EH (cell line): ENCODE measurements around the gene LIN28A.

ENCODE experiments used
- DNase-seq: peaks from one replicate; pipeline ENCODE4 v3.0.0-alpha.2; 2015; ENCODE audit warnings: low read depth

LIN28A gene

DNA sequence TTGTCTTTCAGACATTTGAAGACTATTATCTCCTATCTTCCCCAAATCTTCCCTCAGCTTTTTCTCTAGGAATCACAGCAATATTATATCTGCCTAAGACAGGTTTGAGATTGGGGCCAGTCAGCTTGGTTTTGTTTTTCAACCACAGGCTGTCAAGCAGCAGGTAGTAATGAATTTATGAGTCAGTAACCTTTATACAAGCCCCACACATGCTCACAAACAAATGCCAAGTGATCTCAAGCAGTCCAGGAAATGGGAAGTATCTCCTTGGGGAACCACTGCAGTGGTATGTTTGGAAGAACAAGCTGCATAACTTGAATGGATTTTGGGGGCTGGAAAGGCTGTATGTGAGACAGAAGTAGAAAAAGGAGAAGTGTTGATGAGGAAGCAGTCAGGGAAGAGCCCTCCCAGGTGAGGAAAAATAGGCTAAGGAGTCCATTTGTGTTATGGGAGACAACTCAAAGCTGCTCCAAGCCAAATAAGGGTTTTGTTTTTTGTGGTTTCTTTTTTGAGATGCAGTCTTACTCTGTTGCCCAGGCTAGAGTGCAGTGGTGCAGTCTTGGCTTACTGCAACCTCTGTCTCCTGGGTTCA is 23.6 kb downstream of the LIN28A start:
- DNase-seq, result no peak

DNA sequence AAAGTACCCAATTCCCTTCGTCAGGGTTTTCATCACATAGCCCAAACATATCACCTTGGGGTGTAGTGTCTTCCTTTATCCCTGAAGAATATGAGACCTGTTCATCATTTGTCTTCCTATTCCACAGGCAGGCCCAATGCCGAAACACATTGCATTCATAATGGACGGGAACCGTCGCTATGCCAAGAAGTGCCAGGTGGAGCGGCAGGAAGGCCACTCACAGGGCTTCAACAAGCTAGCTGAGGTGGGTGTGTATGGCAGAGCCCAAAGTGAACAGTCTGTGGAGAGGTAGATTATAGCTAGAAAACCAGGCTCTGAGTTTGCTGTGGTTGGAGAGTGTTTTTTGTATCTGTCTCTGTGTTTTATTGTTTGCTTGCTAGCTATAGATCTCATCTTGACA is 27.4 kb downstream of the LIN28A start:
- DNase-seq, result no peak

DNA sequence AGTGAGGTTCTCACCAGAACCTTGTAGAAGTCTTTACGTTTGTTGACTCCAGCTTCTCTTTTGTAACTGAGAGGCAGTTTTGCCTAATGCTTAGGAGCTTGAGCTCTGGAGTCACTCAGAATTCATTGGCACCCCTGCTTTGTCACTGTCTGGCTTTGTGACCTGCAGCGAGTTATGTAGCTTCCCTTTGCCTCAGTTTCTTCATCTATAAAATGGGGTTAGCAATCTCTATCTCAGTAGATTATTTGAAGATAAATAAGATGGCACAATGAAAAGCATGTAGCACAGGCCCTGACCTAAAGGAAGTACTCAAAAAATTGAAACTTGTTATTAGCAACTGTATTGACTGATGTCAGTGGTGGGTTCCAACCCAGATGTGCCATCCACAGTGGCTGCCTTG is 29.6 kb downstream of the LIN28A start:
- no peak for DNase-seq

DNA sequence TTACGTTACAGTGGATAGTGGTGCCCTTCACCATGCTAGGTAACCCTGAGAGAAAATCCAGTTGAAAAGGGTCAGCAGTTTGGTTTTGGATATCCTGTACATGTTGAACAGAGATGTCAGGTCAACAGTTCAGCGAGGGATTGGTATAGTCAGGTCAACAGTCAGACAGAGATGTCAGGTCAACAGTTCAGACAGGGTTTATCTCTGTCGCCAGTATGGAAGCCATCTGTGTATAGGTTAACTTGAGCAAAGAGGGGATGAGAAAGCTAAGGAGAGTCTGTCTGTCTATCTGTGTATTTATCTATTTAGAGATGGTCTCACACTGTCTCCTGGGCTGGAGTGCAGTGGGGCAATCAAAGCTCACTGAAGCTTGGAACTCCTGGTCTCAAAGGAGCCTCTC is 39.3 kb downstream of the LIN28A start:
- no peak for DNase-seq

DNA sequence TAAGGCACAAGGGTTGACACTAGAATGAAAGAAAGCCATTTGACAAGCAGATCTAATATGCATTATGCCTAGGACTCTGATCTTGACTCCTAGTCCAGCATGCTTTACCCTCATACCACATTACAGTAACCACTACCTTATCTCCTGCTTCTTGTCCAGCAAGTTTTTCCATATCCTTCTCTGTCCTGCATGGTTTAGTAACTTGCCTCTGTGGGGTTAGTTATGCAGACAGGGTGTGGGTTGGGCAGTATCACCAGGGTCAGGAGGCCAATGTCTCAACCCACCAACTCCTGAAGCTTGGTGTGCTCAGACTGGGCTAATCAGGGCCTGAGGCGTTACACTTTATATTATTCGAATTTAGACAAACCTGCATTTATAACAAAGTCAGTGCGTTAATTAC is 40.3 kb downstream of the LIN28A start:
- DNase-seq, result no peak

DNA sequence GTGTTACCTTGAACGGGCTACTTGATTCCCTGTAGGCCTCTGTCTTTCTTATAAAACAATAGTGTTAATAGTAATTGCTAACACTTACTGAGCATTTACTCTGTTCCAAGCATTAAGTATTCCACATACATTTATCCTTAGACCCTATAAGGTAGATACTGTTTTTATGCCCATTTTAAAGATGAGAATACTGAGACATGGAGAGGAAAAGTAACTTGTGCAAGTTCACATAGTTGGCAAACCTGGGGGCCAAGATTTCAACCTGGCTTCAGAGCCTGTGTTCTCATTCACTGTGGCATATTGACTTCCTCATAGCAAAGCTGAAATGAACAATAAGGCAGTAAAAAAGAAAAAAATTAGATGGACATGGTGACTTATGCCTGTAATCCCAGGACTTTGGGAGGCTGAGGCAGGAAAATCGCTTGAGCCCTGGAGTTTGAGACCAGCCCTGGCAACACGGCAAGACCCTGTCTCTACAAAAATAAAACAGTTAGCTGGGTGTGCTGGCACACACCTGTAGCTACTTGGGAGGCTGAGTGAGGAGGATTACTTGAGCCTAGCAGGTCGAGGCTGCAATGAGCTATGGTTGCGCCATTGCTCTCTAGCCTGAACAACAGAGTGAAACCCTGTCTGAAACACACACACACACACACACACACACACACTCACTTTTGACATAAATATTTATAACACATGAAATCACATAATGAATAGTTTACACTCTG is 42.0 kb downstream of the LIN28A start:
- DNase-seq, result no peak

DNA sequence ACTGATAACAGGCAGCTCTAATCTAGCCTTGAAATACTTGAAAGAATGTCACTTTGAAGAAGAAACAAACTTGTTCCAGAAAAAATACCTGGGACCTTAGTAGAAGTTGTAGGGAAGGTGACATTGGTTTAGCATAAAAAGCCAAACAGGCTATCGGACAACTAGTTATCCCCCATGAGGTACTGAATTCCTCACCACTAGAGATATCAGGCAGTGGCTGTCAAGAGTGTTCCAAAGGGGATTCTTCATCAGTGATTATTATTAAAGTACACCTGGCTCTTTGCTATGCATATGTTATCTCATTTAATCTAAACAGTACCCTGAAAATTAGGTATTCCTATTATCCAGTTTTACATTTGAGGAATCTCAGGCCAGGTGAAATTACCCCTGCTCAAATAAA is 48.5 kb downstream of the LIN28A start:
- DNase-seq, result no peak

DNA sequence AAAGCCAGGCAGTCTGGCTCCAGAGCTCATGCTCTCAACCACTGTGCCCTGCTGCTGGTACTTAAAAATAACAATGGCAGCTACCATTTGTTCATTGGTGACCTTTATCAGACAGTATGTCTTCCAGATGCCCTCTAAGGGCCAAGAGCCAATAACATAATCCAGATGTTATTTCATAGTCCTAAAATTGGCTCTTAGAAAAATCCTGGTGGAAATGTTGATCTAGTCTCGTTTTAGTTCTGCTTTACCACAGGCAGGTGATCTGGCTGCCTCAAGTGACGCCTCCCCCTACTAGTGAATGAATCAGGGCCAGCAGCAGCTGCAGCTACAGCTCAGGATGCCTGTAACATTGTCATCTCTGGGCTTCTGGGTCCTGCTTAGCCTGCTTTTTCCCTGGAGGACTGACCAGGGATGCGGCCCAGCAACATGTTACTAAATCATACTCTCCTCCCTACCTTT is 49.0 kb downstream of the LIN28A start:
- no peak for DNase-seq

DNA sequence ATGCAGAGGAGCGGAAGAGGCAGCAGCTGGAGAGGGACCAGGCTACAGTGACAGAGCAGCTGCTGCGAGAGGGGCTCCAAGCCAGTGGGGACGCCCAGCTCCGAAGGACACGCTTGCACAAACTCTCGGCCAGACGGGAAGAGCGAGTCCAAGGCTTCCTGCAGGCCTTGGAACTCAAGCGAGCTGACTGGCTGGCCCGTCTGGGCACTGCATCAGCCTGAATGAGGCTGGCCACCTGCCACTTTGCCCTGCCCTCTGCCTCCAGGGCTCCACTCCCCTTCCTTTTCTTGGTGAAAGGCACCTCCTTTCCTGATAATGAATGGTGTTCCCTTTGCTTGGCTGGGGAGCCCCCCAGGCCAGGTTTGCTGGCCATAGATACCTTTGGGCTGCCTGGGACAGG is 58.3 kb downstream of the LIN28A start:
- no peak for DNase-seq

DNA sequence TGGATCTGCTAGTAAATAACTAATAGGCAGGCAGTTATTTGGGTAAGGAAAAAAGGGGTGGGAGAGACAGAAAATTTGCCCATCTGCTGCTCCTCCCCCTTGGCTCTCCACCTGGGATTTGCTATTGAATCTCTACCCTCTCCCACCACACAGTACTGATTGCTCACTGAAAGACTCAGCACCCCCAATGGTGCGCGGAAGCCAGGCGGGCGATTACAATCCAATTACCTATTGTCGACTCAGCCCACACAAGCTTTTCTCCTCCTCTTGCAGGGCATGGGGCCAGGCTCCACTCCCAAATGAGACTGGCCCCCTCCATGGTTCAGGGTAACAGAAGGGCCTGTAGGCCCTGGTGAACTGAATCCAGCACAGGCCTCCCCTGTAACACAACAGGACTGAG is 58.9 kb downstream of the LIN28A start:
- DNase-seq, result no peak

DNA sequence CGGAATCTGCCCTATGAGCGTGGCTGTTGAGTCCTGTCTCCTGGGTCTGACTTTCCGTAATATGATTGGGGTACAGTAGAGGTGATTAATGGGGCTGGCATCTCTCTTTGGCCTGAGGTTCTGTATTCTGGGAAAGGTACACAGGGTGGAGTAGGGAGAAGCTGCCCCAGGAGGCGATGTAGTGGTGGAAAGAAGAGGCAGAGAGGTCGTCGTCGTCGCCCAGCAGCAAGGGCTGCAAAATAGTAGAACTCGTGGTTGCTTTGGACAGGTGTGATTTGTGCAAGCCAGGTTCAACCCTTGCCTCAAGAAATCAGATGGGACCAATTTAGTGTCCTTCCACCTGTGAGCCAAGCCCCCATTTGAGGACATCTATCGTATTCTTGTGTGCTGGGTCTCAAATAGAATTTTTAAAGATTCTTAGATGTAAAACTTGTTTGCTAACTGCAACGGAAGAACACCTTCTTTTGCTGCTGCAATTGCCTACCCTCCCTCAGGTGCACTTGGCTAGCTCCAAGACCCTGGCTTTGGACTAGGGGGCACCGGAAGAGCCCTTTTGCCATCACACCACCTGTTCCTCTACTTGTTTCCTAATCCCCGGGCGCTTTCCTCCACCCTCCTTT is 60.4 kb downstream of the LIN28A start:
- no peak for DNase-seq

DNA sequence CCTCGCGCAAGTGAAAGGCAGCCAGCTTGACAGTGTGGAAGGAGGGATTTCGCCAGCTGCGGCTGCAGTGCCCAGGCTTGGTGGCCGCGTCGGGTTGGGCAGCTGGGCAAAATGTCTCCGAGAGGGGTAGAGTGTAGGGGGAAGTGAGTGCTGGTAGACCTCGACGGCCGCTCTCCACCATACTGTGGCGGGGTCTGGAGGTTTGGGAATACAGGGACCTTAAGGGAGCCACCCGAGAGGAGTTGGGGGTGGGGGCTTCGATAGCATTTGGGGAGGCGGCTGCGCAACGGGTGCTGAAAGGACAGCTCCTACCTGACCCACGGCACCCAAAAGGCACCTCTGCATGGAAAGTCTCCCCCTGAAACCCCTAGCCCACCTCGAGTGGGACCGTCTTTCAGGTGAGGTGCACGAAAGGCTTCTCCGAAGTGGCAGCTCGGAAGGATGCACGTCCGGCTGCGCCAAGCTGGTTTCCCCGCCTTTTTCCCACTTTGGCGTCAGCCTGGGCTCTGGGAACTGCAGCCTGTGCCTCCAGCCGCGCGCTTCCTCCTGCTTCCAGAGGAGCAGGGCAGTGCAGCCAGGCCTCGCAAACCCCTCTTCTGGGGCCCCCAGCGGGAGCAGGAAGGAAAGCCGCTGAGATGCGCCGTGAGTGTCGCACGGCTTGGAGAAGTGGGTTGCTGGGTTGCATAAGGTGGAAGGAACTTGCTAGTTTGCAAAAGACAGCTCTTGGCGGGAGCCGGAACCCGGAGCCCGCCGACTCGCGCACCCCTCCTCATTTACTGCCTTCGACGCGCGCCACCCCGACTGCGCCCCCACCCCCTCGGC is 61.1 kb downstream of the LIN28A start:
- DNase-seq, result peak; percentile 82

DNA sequence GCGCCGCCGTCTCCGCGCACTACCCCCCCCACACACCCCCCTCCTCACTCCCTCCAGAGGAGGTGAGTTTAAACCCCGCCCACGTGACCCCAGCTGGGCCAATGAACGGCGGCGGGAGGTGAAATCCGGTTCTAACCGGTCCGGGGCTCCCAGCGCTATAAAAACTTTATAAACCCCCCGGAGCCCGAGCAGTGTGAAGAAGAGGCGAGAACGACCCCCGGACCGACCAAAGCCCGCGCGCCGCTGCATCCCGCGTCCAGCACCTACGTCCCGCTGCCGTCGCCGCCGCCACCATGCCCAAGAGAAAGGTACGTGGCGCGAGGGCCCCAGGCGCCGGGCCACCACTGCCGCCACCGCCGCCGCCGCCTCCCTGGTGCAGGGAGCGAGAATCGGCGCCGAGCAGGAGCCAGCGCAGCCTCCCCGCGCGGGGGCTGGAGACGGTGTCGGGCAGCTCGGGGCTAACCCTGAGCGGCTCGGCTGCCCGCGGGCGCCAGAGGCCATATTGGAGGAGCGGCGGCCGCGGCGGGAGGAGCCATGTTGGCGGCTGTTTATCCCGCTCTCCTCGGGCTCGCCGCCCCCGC is 61.8 kb downstream of the LIN28A start, which contains the start of gene HMGN2:
TSS of gene HMGN2 (plus strand) at position 121 of the 581 bp plus-strand sequence. CDS start at position 294, 173 bp downstream.
- DNase-seq, result peak; percentile 85

DNA sequence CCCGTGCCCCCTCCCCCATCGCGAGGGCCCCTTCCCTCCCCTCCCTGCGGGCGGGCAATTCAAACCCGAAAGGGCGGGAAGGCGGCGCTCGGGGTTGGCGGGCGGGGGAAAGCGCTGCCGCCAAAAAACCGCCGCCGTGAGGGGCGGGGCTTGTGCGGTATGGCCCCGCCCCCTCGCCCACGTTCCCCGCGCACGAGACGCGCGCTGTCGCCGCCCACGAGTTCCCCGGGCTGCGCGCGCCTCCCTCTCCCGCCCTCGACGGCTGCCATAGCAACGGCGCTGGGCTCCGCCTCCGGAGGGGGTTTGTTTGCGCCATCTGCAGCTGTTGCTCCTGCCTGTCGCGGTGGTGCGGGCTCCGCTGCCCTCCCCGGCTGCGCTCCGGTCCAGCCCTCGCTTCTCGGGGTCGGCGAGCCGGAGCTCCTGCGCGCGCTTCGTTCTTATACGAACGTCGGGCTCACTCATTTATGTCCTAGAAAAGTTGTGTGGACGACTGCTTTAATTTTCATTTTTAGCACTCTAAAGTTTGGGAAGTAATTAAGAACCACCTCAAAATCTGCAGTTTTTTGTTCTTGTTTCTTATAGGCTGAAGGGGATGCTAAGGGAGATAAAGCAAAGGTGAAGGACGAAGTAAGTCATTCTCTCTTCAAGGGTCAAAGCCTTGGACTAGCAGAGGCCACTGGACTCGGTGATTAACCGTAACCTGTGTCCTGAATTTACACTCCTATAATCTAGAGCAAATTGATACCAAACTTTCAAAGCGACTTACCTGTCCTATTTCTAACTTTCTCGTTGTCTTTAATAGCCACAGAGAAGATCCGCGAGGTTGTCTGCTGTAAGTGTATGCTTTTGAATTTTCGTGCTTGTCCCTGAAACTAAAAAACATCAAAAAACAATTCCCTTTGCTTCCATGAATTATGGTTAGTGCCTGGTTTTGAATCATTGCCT is 62.6 kb downstream of the LIN28A start:
- peak; percentile 94 for DNase-seq

DNA sequence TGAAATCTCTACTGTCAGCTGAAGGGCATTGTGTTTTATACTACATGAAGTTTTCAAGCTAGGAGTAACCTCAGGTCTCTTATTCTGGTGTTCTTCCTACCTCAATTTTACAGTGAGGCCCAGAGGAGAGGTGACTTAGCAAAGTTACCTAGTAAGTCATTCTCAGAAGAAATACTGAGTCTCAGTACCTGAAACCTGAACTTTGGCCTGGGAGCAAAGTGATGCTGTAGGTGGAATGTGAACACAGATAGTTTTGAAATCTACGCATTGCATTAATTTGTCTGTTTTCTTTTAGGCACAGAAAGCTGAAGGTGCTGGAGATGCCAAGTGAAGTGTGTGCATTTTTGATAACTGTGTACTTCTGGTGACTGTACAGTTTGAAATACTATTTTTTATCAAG is 64.2 kb downstream of the LIN28A start:
- no peak for DNase-seq

DNA sequence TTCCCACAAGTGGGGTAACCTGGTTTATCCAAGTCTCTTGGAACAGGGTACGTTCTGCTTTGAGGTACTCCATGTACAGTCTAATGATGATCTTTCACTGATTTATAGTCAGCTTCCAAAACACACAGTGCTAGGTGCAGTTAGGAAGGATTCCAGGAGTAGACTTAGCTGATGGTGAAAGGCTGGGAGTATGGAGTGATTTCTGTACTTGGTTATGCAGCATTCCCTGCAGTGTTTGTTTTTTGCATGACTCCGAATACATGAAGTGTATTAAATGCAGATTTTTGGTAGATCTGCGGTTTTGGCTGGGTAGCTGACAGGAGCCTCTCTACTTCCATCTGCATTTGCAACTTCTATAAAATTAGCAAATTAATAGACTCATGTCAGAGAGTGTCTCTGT is 65.4 kb downstream of the LIN28A start:
- no peak for DNase-seq

DNA sequence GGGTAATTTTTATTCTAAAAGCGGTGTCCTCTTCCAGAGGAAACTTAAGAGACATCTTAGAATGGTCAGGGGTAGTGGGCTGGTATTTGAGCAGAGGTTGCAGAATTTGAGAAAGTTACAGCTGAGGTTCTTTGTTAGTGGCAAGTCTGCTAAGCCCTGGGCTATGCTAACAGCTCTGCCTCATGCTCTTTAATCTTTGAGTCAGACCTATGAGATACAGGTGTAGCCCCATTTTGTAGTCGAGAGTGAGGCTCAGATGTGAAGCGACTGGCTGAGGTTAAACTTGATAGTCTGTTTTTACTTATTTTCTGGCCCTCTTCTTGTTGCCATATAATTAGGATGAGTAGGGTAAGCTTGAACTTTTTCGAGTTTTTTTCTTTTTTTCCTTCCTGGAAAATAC is 66.3 kb downstream of the LIN28A start:
- DNase-seq, result no peak

DNA sequence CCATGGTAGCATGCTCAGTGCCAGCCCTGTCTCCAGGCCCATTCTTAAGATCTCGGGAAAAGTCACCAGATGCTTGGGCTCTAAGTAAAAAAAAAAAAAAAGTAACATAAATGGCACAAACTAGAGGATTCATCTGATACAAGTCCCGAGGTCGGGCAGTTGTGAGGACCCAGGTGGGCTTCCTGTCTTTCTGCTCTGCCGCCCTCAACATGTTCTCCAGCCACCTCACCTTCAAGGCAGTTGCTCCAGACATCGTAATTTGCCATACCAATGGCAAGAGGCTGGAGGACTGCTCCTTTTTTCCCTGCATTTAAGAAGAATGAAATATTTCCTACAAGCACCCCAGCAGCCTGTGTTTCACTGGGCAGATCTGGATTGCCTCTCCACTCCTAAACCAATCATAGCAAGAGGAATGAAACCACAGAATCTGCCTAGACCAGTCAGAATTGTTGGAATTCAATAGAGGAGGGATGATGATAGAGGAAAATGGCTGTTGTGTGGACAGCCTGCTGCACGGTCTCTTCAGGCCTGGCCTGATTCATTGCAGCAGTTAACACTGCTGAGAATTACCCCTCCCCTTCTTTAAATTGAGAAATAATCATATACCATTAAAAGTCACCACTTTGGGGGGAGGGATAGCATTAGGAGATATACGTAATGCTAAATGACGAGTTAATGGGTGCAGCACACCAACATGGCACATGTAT is 67.0 kb downstream of the LIN28A start:
- peak; percentile 48 for DNase-seq

DNA sequence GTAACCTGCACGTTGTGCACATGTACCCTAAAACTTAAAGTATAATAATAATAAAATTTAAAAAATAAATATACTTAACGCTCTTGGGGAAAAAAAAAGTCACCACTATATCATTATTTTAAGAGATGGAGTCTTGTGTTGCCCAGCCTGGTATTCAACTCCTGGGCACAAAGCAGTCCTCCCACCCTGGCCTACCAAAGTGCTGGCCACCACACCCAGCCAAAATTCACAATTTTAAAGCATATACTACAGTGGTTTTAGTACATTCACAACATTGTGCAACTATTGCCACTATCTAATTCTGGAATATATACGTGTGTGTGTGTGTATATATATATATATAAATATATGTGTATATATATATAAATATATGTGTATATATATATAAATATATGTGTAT is 67.5 kb downstream of the LIN28A start:
- no peak for DNase-seq

DNA sequence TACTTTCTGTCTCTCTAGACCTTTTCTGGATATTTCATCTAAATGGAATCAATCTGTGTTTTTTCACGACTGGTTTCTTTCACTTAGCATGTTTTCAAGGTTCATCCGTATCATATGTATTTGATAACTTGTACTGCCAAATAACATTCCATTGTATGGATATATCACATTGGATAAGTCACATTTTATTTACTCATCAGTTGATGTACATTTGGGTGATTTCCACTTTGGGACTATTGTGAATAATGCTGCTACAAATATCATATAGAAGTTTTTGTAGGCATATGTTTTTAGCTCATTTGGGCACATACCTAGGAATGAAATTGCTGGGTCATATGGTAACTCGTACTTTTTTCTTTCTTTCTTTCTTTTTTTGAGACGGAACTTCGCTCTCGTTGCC is 68.4 kb downstream of the LIN28A start:
- DNase-seq, result no peak
